HEK293 (cell line): ENCODE data around the gene ENTPD8.
A peak's percentile ranks its signal among the peaks of the same experiment; 100 is the strongest.

ENCODE experiments used
- CTCF ChIA-PET: fragments of 350-600 bp; formaldehyde crosslinking; extraction: SDS; loops from one replicate; lab custom pipeline; 2021; ENCODE audit warnings: antibody characterized with exemption; lab: Yijun Ruan, JAX
- POLR2A ChIA-PET: fragments of 300-600 bp; formaldehyde crosslinking; extraction: SDS; loops from one replicate; lab custom pipeline; 2020; ENCODE audit warnings: antibody characterized with exemption, inconsistent platforms; lab: Yijun Ruan, JAX
- H3K27ac ChIP-seq: fragments of 200-500 bp; sonication (Bioruptor generic); 2 replicates; pipeline ENCODE4 v1.5.1; 2014; ENCODE audit warnings: low read depth, low read length, control low read depth, inconsistent platforms; ENCODE audit errors: extremely low read depth
- H3K36me3 ChIP-seq, 2 experiments: fragments of 200-500 bp in 1 of 2; sonication (Bioruptor generic) in 1 of 2; 1 replicate in 1 of 2; 2 replicates in 1 of 2; pipeline ENCODE4 v1.5.1; 2014 to 2017; ENCODE audit warnings: inconsistent platforms in 2 of 2, low read length in 2 of 2; ENCODE audit not compliant: control insufficient read depth in 2 of 2, insufficient read depth in 1 of 2
- H3K4me1 ChIP-seq: fragments of 200-500 bp; sonication (Bioruptor generic); 2 replicates; pipeline ENCODE4 v1.5.1; 2014; ENCODE audit warnings: mild to moderate bottlenecking, low read length, inconsistent platforms; ENCODE audit not compliant: control insufficient read depth, insufficient read depth
- H3K4me3 ChIP-seq: 2 replicates; pipeline ENCODE4 v1.5.1; 2011; ENCODE audit warnings: low read depth, mild to moderate bottlenecking, control low read depth, low read length, moderate library complexity
- H3K9me3 ChIP-seq: fragments of 200-500 bp; sonication (Bioruptor generic); 2 replicates; pipeline ENCODE4 v1.5.1; 2014; ENCODE audit warnings: low read depth, low read length, inconsistent platforms; ENCODE audit not compliant: control insufficient read depth, insufficient read depth
- GLIS1 ChIP-seq: fragments of 450-650 bp; formaldehyde crosslinking; IDR thresholded peaks from 2 replicates; pipeline ENCODE4 v1.5.1; 2016; ENCODE audit warnings: missing biosample characterization, missing genetic modification characterization
- GLIS2 ChIP-seq: fragments of 450-650 bp; formaldehyde crosslinking; IDR thresholded peaks from 2 replicates; pipeline ENCODE4 v1.5.1; 2016; ENCODE audit warnings: missing biosample characterization, missing genetic modification characterization
- HIC1 ChIP-seq: fragments of 450-650 bp; formaldehyde crosslinking; IDR thresholded peaks from 2 replicates; pipeline ENCODE4 v1.5.1; 2016; ENCODE audit warnings: missing biosample characterization, missing genetic modification characterization
- KLF1 ChIP-seq: fragments of 450-650 bp; formaldehyde crosslinking; IDR thresholded peaks from 2 replicates; pipeline ENCODE4 v1.5.1; 2016; ENCODE audit warnings: missing biosample characterization, missing genetic modification characterization
- KLF9 ChIP-seq: fragments of 450-650 bp; formaldehyde crosslinking; IDR thresholded peaks from 2 replicates; pipeline ENCODE4 v1.5.1; 2016; ENCODE audit warnings: missing biosample characterization, missing genetic modification characterization, low read depth
- YY1 ChIP-seq: fragments of 450-650 bp; formaldehyde crosslinking; IDR thresholded peaks from 2 replicates; pipeline ENCODE4 v1.5.1; 2018; ENCODE audit warnings: missing biosample characterization, missing genetic modification characterization
- YY2 ChIP-seq: fragments of 450-650 bp; formaldehyde crosslinking; IDR thresholded peaks from 2 replicates; pipeline ENCODE4 v1.5.1; 2016; ENCODE audit warnings: missing biosample characterization, missing genetic modification characterization
- ZFP41 ChIP-seq: fragments of 450-650 bp; formaldehyde crosslinking; IDR thresholded peaks from 2 replicates; pipeline ENCODE4 v1.5.1; 2016; ENCODE audit warnings: missing biosample characterization, missing genetic modification characterization, borderline replicate concordance
- ZIC2 ChIP-seq: fragments of 450-650 bp; formaldehyde crosslinking; IDR thresholded peaks from 2 replicates; pipeline ENCODE4 v1.5.1; 2016; ENCODE audit warnings: missing biosample characterization, missing genetic modification characterization
- ZNF146 ChIP-seq: fragments of 450-650 bp; formaldehyde crosslinking; IDR thresholded peaks from 2 replicates; pipeline ENCODE4 v1.5.1; 2016; ENCODE audit warnings: missing biosample characterization, missing genetic modification characterization
- ZNF169 ChIP-seq: fragments of 450-650 bp; formaldehyde crosslinking; IDR thresholded peaks from 2 replicates; pipeline ENCODE4 v1.5.1; 2016; ENCODE audit warnings: missing biosample characterization, missing genetic modification characterization
- ZNF175 ChIP-seq: fragments of 450-650 bp; formaldehyde crosslinking; IDR thresholded peaks from 2 replicates; pipeline ENCODE4 v1.5.1; 2016; ENCODE audit warnings: missing biosample characterization, missing genetic modification characterization
- ZNF211 ChIP-seq: fragments of 450-650 bp; formaldehyde crosslinking; IDR thresholded peaks from 2 replicates; pipeline ENCODE4 v1.5.1; 2016; ENCODE audit warnings: low read depth, missing biosample characterization, missing genetic modification characterization
- ZNF362 ChIP-seq: fragments of 450-650 bp; formaldehyde crosslinking; IDR thresholded peaks from 2 replicates; pipeline ENCODE4 v1.5.1; 2016; ENCODE audit warnings: missing biosample characterization, missing genetic modification characterization
- ZNF37A ChIP-seq: fragments of 450-650 bp; IDR thresholded peaks from 2 replicates; pipeline ENCODE4 v1.5.1; 2018; ENCODE audit warnings: missing biosample characterization, missing genetic modification characterization
- ZNF654 ChIP-seq: fragments of 450-650 bp; formaldehyde crosslinking; IDR thresholded peaks from 2 replicates; pipeline ENCODE4 v1.5.1; 2016; ENCODE audit warnings: low read depth, missing biosample characterization, missing genetic modification characterization

ENTPD8 gene

GRCh38 chr9:137447722-137448601 is 6.8 kb upstream of the ENTPD8 start:
- H3K27ac ChIP-seq, result no peak overlapping the region
- H3K4me1 ChIP-seq, result no peaks in the 10 kb centered on the region
- no peaks in the 10 kb centered on the region for H3K9me3 ChIP-seq
- ChIA-PET POLR2A (interaction anchor here (0.7 to 1.1 kb wide), 3 partner anchors 25 to 207 kb away, joined by 3 to 12 read pairs (median 3); partner anchors contain the start of genes EXD3, NOXA1 and TUBB4B), CTCF (interaction anchor here (0.7 to 1.3 kb wide), 3 partner anchors 25 to 161 kb away, joined by 3 to 4 read pairs (median 4); partner anchors contain the start of genes EXD3 and NOXA1)
- H3K4me3 ChIP-seq, result no peak overlapping the region
- TF ChIP-seq ZNF146 (tag by site-specific recombination) (no peak), ZFP41 (tag by site-specific recombination) (no peak), ZIC2 (tag by site-specific recombination) (peak; percentile 81), GLIS2 (tag by site-specific recombination) (peak; percentile 49), YY1 (tag by site-specific recombination) (no peak), GLIS1 (tag by site-specific recombination) (peak; percentile 91), ZNF169 (tag by site-specific recombination) (no peak), ZNF37A (tag by site-specific recombination) (no peak), HIC1 (tag by site-specific recombination) (no peak)
- H3K36me3 ChIP-seq, result peaks cover 0 to 28% of the 10 kb centered on the region in 2 experiments; a peak in 2 of 3 replicates

- TF ChIP-seq YY2 (tag by site-specific recombination) (no peak), KLF1 (tag by site-specific recombination) (peak; percentile 31; the same call in 1 of the 2 replicates), ZNF211 (tag by site-specific recombination) (no peak), KLF9 (tag by site-specific recombination) (no peak), ZNF362 (tag by site-specific recombination) (no peak), ZNF175 (no peak), GLIS1 (tag by site-specific recombination) (peak; percentile 41; the same call in 1 of the 2 replicates), GLIS2 (tag by site-specific recombination) (peak; percentile 55; the same call in 1 of the 2 replicates), ZNF654 (tag by site-specific recombination) (no peak)
- ChIA-PET POLR2A (interaction anchor here (0.6 to 1.3 kb wide), 5 partner anchors 12 to 296 kb away, joined by 3 to 12 read pairs (median 4); partner anchors contain the start of genes EXD3, NOXA1, NSMF and TUBB4B), CTCF (interaction anchor here (0.5 to 4.2 kb wide), 7 partner anchors 19 to 160 kb away, joined by 3 to 19 read pairs (median 4); partner anchors contain the start of genes EXD3 and NOXA1)
- peaks cover 0 to 18% of the 10 kb centered on the region in 2 experiments; a peak in 2 of 3 replicates for H3K36me3 ChIP-seq
- H3K27ac ChIP-seq, result no peak overlapping the region
- no peak overlapping the region for H3K4me3 ChIP-seq
- no peaks in the 10 kb centered on the region for H3K9me3 ChIP-seq
- H3K4me1 ChIP-seq, result no peaks in the 10 kb centered on the region
Measured at GRCh38 chr9:137446851-137447471, 5.8 kb upstream of the ENTPD8 start.
